RPMI8226 (cell line): ENCODE measurements around the gene TMEM39B.
"Not testable (repeated sequence)": the region's sequence is repeated elsewhere in the genome, so short reads cannot be mapped to it uniquely, and the experiment has no call there.

ENCODE experiments used
- DNase-seq: peaks from one replicate; pipeline ENCODE4 v3.0.0-alpha.2; 2015

The TMEM39B gene

GRCh38 chr1:32072622-32073298 lies at the start of gene TMEM39B:
TMEM39B (plus strand) TSS chr1:32072939; CDS start chr1:32073048, 109 bp downstream.
- DNase-seq = peak; percentile 98

GRCh38 chr1:32023351-32023750 lies 49.4 kb upstream of the TMEM39B start:
- no peak for DNase-seq

- no peak for DNase-seq
Observed at GRCh38 chr1:32025515-32025914, 47.2 kb upstream of the TMEM39B start.

- no peak for DNase-seq
Observed at GRCh38 chr1:32028746-32029145, 44.0 kb upstream of the TMEM39B start.

GRCh38 chr1:32031578-32032274 lies 41.0 kb upstream of the TMEM39B start:
- DNase-seq = no peak

- DNase-seq = no peak
Observed at GRCh38 chr1:32032275-32032615, 40.5 kb upstream of the TMEM39B start.

- no peak for DNase-seq
Observed at GRCh38 chr1:32035119-32035518, 37.6 kb upstream of the TMEM39B start.

- DNase-seq = no peak
Observed at GRCh38 chr1:32040711-32041110, 32.0 kb upstream of the TMEM39B start.

- no peak for DNase-seq
Observed at GRCh38 chr1:32042330-32042729, 30.4 kb upstream of the TMEM39B start.

- DNase-seq = no peak
Observed at GRCh38 chr1:32044234-32044633, 28.5 kb upstream of the TMEM39B start.

GRCh38 chr1:32045772-32046171 lies 27.0 kb upstream of the TMEM39B start:
- DNase-seq = no peak

GRCh38 chr1:32047701-32048100 lies 25.0 kb upstream of the TMEM39B start:
- DNase-seq = no peak

- no peak for DNase-seq
Observed at GRCh38 chr1:32048440-32048839, 24.3 kb upstream of the TMEM39B start.

GRCh38 chr1:32051706-32052105 lies 21.0 kb upstream of the TMEM39B start:
- no peak for DNase-seq

GRCh38 chr1:32052887-32053286 lies 19.9 kb upstream of the TMEM39B start:
- DNase-seq = no peak

GRCh38 chr1:32055416-32055815 lies 17.3 kb upstream of the TMEM39B start:
- no peak for DNase-seq

GRCh38 chr1:32056598-32056997 lies 16.1 kb upstream of the TMEM39B start:
- DNase-seq = no peak

- no peak for DNase-seq
Observed at GRCh38 chr1:32060914-32061313, 11.8 kb upstream of the TMEM39B start.

GRCh38 chr1:32062867-32063230 lies 9.9 kb upstream of the TMEM39B start:
- no peak for DNase-seq

- peak; percentile 37 for DNase-seq
Observed at GRCh38 chr1:32063261-32063681, 9.5 kb upstream of the TMEM39B start.

GRCh38 chr1:32065613-32066488 lies 6.9 kb upstream of the TMEM39B start:
- not testable (repeated sequence) for DNase-seq

- DNase-seq = peak; percentile 98
Observed at GRCh38 chr1:32066489-32066873, 6.3 kb upstream of the TMEM39B start.

GRCh38 chr1:32068957-32069588 lies 3.7 kb upstream of the TMEM39B start:
- peak; percentile 19 for DNase-seq
